SK-MEL-5 (cell line): ENCODE measurements around the gene CD99L2. TPM values are rescaled to one million over a fixed set of nuclear protein-coding genes. Genes with fewer than 3 reads are reported as not detected.

Experiments
- DNase-seq: peaks from one replicate; pipeline ENCODE4 v3.0.0-alpha.2; 2016; ENCODE audit warnings: low read depth, low spot score
- in situ Hi-C: cut with HindIII; loops from 2 replicates; pipeline ENCODE4 v1.10.0; 2016; ENCODE audit warnings: low sequenced_read_pairs, high pct_unique_total_duplicates, low pct_unique_long_range_greater_than_20kb
- polyA plus RNA-seq, 2 experiments: library from polyadenylated mRNA; depleted of rRNA; stranded (reverse); fragments of >200 nt; gene quantifications; 2 replicates each; pipeline ENCODE4 v1.2.3, GENCODE V29; 2015
- total RNA-seq: library from RNA; depleted of rRNA; stranded (reverse); fragments of >200 nt; shearing (Covaris generic); gene quantifications from 2 replicates; pipeline ENCODE4 v1.2.3, GENCODE V29; 2014; rRNA removed

CD99L2 gene
- total RNA-seq: 34.4 and 37.7 TPM in 2 replicates
- polyA plus RNA-seq (2015; cell fraction: cytosol; rRNA removed): 61.4 and 85.6 TPM in 2 replicates
- polyA plus RNA-seq (2015; cell fraction: nucleus; rRNA removed): 15.3 and 21.0 TPM in 2 replicates

DNA sequence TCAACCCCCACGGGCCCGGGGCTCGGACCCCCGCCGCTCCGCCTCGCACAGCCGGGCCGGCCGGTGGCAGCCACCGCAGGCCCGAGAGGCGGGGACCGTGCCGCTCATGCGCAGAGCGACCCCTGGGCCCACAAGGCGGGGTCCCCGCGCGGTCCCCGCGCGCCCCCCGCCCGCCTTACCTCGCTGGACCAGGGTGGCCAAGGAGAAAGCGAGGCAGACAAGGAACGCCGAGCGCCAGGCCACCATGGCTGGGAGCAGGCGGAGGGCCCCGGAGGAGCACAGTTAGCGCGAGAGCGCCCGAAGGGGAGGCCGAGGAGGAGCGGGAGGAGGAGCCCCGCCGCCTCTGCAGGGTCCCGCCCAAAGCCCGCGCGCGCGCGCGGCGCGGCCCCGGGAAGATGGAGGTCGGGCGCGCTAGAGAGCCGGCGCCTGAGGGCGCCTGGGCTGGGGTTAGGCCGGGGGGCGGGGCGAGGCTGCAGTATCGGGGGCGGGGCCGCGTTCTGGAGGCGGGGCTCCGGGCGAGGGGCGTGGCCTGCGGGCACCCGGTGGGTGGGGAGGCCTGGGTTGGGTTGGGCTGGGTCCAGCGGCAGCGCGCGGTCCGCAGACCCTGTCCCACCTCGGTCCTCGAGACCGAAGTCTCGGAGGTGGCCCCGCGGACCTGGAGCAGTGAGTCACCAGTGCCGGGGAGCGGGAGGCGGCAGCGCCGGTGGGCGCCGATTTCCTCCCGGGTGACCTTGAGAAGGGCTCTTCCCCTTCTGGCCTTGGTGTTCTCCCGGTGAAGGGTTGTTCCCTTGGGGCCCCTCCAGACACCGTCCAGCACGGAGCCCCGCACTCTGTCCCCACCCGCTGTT, at the start of gene CD99L2:
TSS of gene CD99L2 (minus strand) at position 326 of the 848 bp plus-strand sequence. CDS start at position 246, 80 bp downstream.
- in situ Hi-C loops: no loop called here
- peak; percentile 82 for DNase-seq

DNA sequence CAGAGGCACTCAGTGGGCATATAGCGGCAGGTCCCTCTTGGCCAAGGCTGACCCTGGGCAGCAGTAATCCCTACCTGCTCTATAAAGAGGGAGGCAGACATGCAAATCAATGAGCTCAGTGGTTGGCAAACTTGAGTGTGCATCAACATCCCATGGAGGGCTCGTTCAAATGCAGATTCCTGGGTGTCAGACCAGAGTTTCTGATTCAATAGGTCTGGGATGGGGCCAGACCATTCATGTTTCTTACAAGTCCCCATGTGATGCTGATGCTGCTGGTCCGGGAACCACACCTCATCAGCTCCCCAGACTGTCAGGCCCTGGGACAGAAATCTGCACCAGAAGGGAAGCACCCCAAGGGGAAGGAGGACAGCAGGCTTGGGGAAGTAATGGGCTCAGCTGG, 45.8 kb upstream of the CD99L2 start:
- DNase-seq: no peak
- in situ Hi-C loops: no loop called here

GRCh38 chrX:150942942-150943594, 44.6 kb upstream of the CD99L2 start:
- DNase-seq: no peak
- in situ Hi-C loops: no loop called here

DNA sequence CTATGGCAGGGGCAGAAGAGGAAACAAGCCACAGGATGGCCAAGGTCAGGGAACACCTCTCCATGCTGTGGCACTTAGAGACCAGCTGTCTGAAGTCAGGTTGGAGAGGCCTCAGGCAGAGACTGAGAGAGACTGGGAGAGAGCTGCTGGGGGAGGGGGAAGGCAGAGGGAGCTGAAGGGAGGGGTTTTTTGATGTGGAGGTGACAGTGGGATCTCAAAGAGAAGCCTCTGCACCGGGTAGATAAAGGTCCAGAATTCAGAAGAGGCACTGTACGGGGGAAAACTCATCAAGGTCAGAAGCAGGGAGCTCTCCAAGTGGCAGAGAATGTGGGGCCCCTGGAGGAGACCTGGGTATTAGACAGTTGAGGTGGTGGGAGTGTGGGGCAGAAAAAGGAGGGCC, 43.1 kb upstream of the CD99L2 start:
- in situ Hi-C loops: no loop called here
- DNase-seq: no peak

DNA sequence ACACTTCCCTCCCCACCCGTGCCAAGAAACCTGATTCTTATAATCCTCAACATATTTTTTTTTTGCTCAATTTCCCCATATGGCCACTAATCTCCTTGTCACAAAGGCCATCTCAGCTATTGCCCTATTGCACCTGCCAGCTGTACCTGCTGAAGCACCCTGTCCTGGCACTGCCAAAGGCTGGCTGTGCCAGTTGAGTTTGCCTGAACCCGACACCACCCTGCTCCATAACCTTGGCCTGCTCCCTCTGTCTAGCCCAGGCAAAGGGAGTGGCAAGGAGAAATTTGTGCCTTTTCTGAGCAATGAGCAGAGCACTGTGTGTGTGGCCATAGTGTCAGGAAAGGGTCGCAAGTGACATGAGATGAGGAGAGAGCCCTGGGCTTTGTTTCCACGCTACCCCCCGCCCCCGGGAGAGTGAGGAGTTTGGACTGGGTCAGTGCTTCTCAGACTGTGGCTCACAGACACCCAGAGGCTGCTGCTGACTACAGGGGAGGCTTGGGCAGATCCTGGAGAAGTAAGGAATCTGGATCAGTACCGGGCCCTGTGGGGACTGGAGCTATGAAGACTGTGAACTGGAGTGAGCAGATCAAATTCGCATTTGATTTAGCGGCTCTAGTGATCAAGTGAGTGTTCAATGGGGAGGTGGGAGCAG, 42.5 kb upstream of the CD99L2 start:
- DNase-seq: no peak
- in situ Hi-C loops: no loop called here

GRCh38 chrX:150936556-150936955, 38.1 kb upstream of the CD99L2 start:
- no peak for DNase-seq
- in situ Hi-C loops: no loop called here

DNA sequence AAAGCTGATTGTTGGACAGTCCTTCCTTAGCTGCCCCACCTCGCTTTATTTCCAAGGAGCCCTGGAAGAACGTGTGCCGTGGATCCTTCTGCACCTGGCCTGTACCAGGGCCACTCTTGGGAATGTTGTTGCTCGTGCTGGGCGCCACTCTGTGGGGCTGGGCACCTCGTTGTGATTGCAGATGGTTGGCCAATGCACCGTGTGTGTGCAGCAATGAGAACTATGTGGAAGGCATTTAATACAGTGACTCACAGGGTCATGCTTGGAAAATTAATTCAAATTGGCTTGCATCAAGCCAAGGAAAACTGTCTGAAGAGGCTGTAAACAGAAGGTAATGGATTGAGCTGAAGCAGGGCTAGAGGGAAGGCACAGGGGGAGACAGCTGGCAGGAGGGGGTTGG, 37.0 kb upstream of the CD99L2 start:
- in situ Hi-C loops: no loop called here
- no peak for DNase-seq

- DNase-seq: peak; percentile 43
- in situ Hi-C loops: no loop called here
These were observed 36.0 kb upstream of the CD99L2 start for GRCh38 chrX:150934453-150934852.

DNA sequence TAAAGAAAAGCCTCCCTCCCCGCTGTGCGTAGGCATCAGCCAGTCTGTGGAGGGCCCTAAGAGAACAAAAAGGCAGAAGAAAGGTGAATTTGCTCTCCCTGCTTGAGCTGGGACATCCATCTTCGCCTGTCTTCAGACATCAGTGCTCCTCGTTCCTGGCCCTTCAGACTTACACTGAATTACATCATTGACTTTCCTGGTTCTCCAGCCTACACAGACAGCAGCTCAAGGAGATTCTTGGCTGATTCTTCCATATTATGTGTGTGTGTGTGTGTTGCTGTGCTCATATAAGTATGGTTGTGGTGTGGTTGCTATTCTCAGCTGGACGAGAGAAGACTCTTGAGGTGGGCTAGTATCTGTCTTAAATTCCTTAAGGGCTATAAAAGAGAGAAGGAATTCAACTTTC, 35.5 kb upstream of the CD99L2 start:
- DNase-seq: no peak
- in situ Hi-C loops: no loop called here

DNA sequence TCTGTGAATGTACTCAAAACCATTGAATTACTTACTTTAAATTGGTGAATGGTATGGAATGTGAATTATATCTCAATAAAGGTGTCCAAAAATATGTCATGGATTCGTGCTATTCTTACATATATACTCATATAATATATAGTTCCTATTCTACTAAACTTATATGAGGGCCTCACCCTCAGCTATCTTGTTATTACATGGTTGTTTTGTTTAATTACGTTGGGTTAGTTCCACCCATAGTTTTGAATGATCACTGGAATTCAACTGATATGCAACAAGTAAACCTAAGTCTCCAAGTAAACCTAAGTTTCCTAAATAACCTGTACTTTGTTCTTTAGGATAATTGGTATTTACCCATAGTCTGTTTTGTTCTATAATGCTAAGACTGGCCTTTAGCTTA, 30.6 kb upstream of the CD99L2 start:
- in situ Hi-C loops: no loop called here
- DNase-seq: no peak

DNA sequence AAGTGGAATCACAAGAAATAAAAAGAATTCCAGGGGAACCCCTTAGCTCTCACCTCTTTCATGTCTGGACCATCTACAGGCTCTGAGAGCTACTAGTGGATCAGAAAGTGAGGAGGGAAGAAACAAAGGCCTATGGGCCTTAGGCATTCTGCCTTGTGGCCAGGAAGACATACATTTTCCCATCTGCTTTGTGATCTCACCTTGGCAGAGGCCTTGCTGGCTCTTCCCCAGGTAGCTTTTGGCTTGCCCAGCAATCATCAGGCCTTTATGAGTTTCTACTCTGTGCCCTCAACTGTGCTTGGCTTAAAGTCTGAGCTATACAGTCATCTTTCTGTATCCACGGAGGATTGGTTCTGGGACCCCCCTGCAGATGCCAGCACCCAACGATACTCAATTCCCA, 28.3 kb upstream of the CD99L2 start:
- in situ Hi-C loops: no loop called here
- DNase-seq: no peak

DNA sequence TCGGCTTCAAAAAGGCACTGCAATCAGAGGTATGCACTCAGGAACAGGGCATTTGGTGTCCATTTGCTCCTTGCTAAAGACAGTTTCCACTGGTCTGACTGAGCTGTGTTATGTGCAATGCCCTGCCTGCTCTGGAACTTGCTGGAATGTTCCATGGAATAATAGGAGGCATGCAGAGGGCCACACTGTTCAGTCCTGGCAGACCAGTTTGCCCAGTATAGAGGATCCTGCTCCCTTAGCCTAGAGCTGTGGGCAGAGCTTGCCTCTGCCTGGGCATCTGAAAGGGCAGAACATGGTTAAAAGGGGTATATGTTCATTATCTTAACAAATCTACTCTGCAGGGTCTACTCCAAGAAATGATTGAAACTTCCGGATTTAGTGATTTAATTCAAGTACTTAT, 27.8 kb upstream of the CD99L2 start:
- no peak for DNase-seq
- in situ Hi-C loops: no loop called here

- DNase-seq: no peak
- in situ Hi-C loops: no loop called here
These were observed 20.9 kb upstream of the CD99L2 start for GRCh38 chrX:150919401-150919800.

DNA sequence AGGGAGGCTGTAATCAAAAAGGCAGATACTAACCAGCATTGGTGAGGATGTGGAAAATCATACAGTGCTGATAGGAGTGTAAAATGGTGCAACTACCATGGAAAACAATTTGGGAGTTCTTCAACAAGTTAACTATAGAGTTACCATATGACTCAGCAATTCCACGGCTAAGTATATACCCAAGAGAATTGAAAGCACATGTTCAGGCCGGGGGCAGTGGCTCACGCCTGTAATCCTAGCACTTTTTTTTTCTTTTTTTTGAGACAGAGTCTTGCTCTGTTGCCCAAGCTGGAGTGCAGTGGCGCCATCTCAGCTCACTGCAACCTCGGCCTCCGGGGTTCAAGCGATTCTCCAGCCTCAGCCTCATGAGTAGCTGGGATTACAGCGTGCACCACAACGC, 15.0 kb upstream of the CD99L2 start:
- DNase-seq: peak; percentile 64
- in situ Hi-C loops: no loop called here

- in situ Hi-C loops: no loop called here
- DNase-seq: no peak
These were observed 9.0 kb upstream of the CD99L2 start for GRCh38 chrX:150907474-150907873.

GRCh38 chrX:150906694-150907093, 8.2 kb upstream of the CD99L2 start:
- no peak for DNase-seq
- in situ Hi-C loops: no loop called here

- DNase-seq: no peak
- in situ Hi-C loops: no loop called here
These were observed 6.8 kb upstream of the CD99L2 start for GRCh38 chrX:150905293-150905692.

GRCh38 chrX:150903110-150903508, 4.6 kb upstream of the CD99L2 start:
- in situ Hi-C loops: no loop called here
- DNase-seq: no peak
